Activated naive CD8-positive, alpha-beta T cell treated with anti-CD3 and anti-CD28 coated beads for 36 hours (primary cell): ENCODE measurements around the gene MCTS1. TPM values are rescaled to one million over a fixed set of nuclear protein-coding genes. Genes with fewer than 3 reads are reported as not detected.
"Not testable (repeated sequence)": the region's sequence is repeated elsewhere in the genome, so short reads cannot be mapped to it uniquely, and the experiment has no call there.

Source experiments
- DNase-seq: peaks from one replicate; pipeline ENCODE4 v3.0.0; 2021
- H3K27ac Mint-ChIP-seq: one replicate; pipeline ENCODE4 v1.8.0; 2022; ENCODE audit warnings: mild to moderate bottlenecking, moderate library complexity, mixed read lengths
- H3K27me3 Mint-ChIP-seq: one replicate; pipeline ENCODE4 v1.8.0; 2022; ENCODE audit warnings: mild to moderate bottlenecking, mixed read lengths
- H3K36me3 Mint-ChIP-seq: one replicate; pipeline ENCODE4 v1.8.0; 2021; ENCODE audit warnings: mild to moderate bottlenecking, mixed read lengths
- H3K4me1 Mint-ChIP-seq: one replicate; pipeline ENCODE4 v1.8.0; 2021; ENCODE audit warnings: mixed read lengths
- H3K4me3 Mint-ChIP-seq: one replicate; pipeline ENCODE4 v1.8.0; 2022; ENCODE audit warnings: mild to moderate bottlenecking, moderate library complexity, mixed read lengths
- H3K9me3 Mint-ChIP-seq: one replicate; pipeline ENCODE4 v1.8.0; 2022; ENCODE audit warnings: mixed read lengths
- total RNA-seq, 2 experiments: library from RNA; stranded (reverse); gene quantifications; one replicate each; pipeline ENCODE4 v1.2.3, GENCODE V29; 2021

Gene MCTS1
- 10 to 100 TPM; 73.8 to 75.4 TPM for total RNA-seq

- Mint-ChIP-seq H3K27ac (peak within 1 kb of the TSS; percentile 98), H3K27me3 (no peaks in the 10 kb centered on the region), H3K4me3 (peak within 1 kb of the TSS; percentile 96), H3K36me3 (peaks cover 5% of the 10 kb centered on the region), H3K4me1 (no peaks in the 10 kb centered on the region), H3K9me3 (no peaks in the 10 kb centered on the region)
- DNase-seq: peak; percentile 77
Observed at GRCh38 chrX:120603707-120604360, at the start of gene MCTS1. TSS of gene MCTS1 (plus strand) at chrX:120604101. CDS start at chrX:120604237, 136 bp downstream.

GRCh38 chrX:120556251-120556650 is 47.6 kb upstream of the MCTS1 start:
- H3K4me3 Mint-ChIP-seq: no peak overlapping the region
- peaks cover 19% of the 10 kb centered on the region for H3K4me1 Mint-ChIP-seq
- H3K36me3 Mint-ChIP-seq: peaks cover 11% of the 10 kb centered on the region
- DNase-seq: no peak
- no peak overlapping the region for H3K27ac Mint-ChIP-seq
- H3K9me3 Mint-ChIP-seq: no peaks in the 10 kb centered on the region
- no peaks in the 10 kb centered on the region for H3K27me3 Mint-ChIP-seq

- Mint-ChIP-seq H3K27ac (peak overlapping the region; percentile 96), H3K4me3 (peak overlapping the region; percentile 99), H3K4me1 (peaks cover 17% of the 10 kb centered on the region), H3K9me3 (no peaks in the 10 kb centered on the region), H3K36me3 (peaks cover 9% of the 10 kb centered on the region), H3K27me3 (no peaks in the 10 kb centered on the region)
- no peak for DNase-seq
Observed at GRCh38 chrX:120559804-120560203, 44.1 kb upstream of the MCTS1 start.

- Mint-ChIP-seq H3K4me1 (peaks cover 16% of the 10 kb centered on the region), H3K27ac (peak overlapping the region; percentile 96), H3K4me3 (peak overlapping the region; percentile 99), H3K27me3 (no peaks in the 10 kb centered on the region), H3K36me3 (peaks cover 6% of the 10 kb centered on the region), H3K9me3 (no peaks in the 10 kb centered on the region)
- peak; percentile 38 for DNase-seq
Observed at GRCh38 chrX:120560405-120560841, 43.5 kb upstream of the MCTS1 start.

- peaks cover 16% of the 10 kb centered on the region for H3K4me1 Mint-ChIP-seq
Observed at GRCh38 chrX:120560842-120561633, 42.9 kb upstream of the MCTS1 start, which contains the start of gene CUL4B. TSS of gene CUL4B (minus strand) at chrX:120560962. CDS start at chrX:120560638, 324 bp downstream.

GRCh38 chrX:120561634-120562568 is 42.0 kb upstream of the MCTS1 start:
- Mint-ChIP-seq H3K4me3 (peak overlapping the region; percentile 99), H3K9me3 (no peaks in the 10 kb centered on the region), H3K4me1 (peaks cover 16% of the 10 kb centered on the region), H3K27me3 (no peaks in the 10 kb centered on the region), H3K36me3 (peaks cover 4% of the 10 kb centered on the region), H3K27ac (peak overlapping the region; percentile 96)
- DNase-seq: no peak

More at GRCh38 chrX:120560842-120561633, 42.9 kb upstream of the MCTS1 start, which contains the start of gene CUL4B:
- peak within 1 kb of the TSS; percentile 99 for H3K4me3 Mint-ChIP-seq
- H3K27ac Mint-ChIP-seq: peak within 1 kb of the TSS; percentile 96
- H3K9me3 Mint-ChIP-seq: no peaks in the 10 kb centered on the region
- H3K36me3 Mint-ChIP-seq: peaks cover 6% of the 10 kb centered on the region
- DNase-seq: peak; percentile 88
- no peaks in the 10 kb centered on the region for H3K27me3 Mint-ChIP-seq

GRCh38 chrX:120562569-120562926 is 41.4 kb upstream of the MCTS1 start:
- H3K27me3 Mint-ChIP-seq: no peaks in the 10 kb centered on the region
- H3K36me3 Mint-ChIP-seq: no peaks in the 10 kb centered on the region
- DNase-seq: no peak
- H3K9me3 Mint-ChIP-seq: no peaks in the 10 kb centered on the region
- H3K27ac Mint-ChIP-seq: peak overlapping the region; percentile 96
- H3K4me1 Mint-ChIP-seq: peaks cover 12% of the 10 kb centered on the region
- no peak overlapping the region for H3K4me3 Mint-ChIP-seq

- Mint-ChIP-seq H3K27me3 (no peaks in the 10 kb centered on the region), H3K4me3 (no peak overlapping the region), H3K36me3 (no peaks in the 10 kb centered on the region), H3K27ac (no peak overlapping the region), H3K9me3 (no peaks in the 10 kb centered on the region), H3K4me1 (peaks cover 5% of the 10 kb centered on the region)
- DNase-seq: no peak
Observed at GRCh38 chrX:120564925-120565324, 39.0 kb upstream of the MCTS1 start.

GRCh38 chrX:120566817-120567216 is 37.1 kb upstream of the MCTS1 start:
- no peaks in the 10 kb centered on the region for H3K27me3 Mint-ChIP-seq
- H3K27ac Mint-ChIP-seq: no peak overlapping the region
- H3K4me1 Mint-ChIP-seq: peaks cover 10% of the 10 kb centered on the region
- no peak overlapping the region for H3K4me3 Mint-ChIP-seq
- H3K9me3 Mint-ChIP-seq: no peaks in the 10 kb centered on the region
- DNase-seq: no peak
- no peaks in the 10 kb centered on the region for H3K36me3 Mint-ChIP-seq

- H3K36me3 Mint-ChIP-seq: no peaks in the 10 kb centered on the region
- no peak overlapping the region for H3K27ac Mint-ChIP-seq
- peaks cover 5% of the 10 kb centered on the region for H3K4me1 Mint-ChIP-seq
- H3K4me3 Mint-ChIP-seq: no peak overlapping the region
- no peak for DNase-seq
- H3K27me3 Mint-ChIP-seq: no peaks in the 10 kb centered on the region
- no peaks in the 10 kb centered on the region for H3K9me3 Mint-ChIP-seq
Observed at GRCh38 chrX:120568035-120568434, 35.9 kb upstream of the MCTS1 start.

GRCh38 chrX:120568609-120569008 is 35.3 kb upstream of the MCTS1 start:
- Mint-ChIP-seq H3K4me1 (peaks cover 5% of the 10 kb centered on the region), H3K4me3 (no peak overlapping the region), H3K27me3 (no peaks in the 10 kb centered on the region), H3K27ac (peak overlapping the region; percentile 6), H3K9me3 (no peaks in the 10 kb centered on the region), H3K36me3 (no peaks in the 10 kb centered on the region)
- DNase-seq: no peak

GRCh38 chrX:120570011-120570600 is 33.8 kb upstream of the MCTS1 start:
- no peak overlapping the region for H3K27ac Mint-ChIP-seq
- H3K4me1 Mint-ChIP-seq: peaks cover 5% of the 10 kb centered on the region
- no peak overlapping the region for H3K4me3 Mint-ChIP-seq
- DNase-seq: no peak
- H3K9me3 Mint-ChIP-seq: no peaks in the 10 kb centered on the region
- H3K27me3 Mint-ChIP-seq: no peaks in the 10 kb centered on the region
- no peaks in the 10 kb centered on the region for H3K36me3 Mint-ChIP-seq

GRCh38 chrX:120573806-120574205 is 30.1 kb upstream of the MCTS1 start:
- not testable (repeated sequence) for H3K9me3 Mint-ChIP-seq, H3K36me3 Mint-ChIP-seq, H3K27me3 Mint-ChIP-seq, H3K27ac Mint-ChIP-seq, H3K4me3 Mint-ChIP-seq, H3K4me1 Mint-ChIP-seq, DNase-seq

GRCh38 chrX:120575379-120576114 is 28.4 kb upstream of the MCTS1 start:
- no peak overlapping the region for H3K27ac Mint-ChIP-seq
- no peaks in the 10 kb centered on the region for H3K27me3 Mint-ChIP-seq
- H3K9me3 Mint-ChIP-seq: no peaks in the 10 kb centered on the region
- H3K4me1 Mint-ChIP-seq: peaks cover 5% of the 10 kb centered on the region
- no peak overlapping the region for H3K4me3 Mint-ChIP-seq
- no peak for DNase-seq
- no peaks in the 10 kb centered on the region for H3K36me3 Mint-ChIP-seq
